Type B pancreatic cell (in vitro differentiated cells): ENCODE data around the gene MESP1. TPM values are rescaled to one million over a fixed set of nuclear protein-coding genes. Genes with fewer than 3 reads are reported as not detected.

Experiments
- DNase-seq: peaks from one replicate; pipeline ENCODE4 v3.0.0; 2021; ENCODE audit warnings: mixed read lengths; ENCODE audit not compliant: unreplicated experiment; ENCODE audit errors: extremely low spot score
- H3K27ac Mint-ChIP-seq: 2 replicates; pipeline ENCODE4 v1.8.0; 2021; ENCODE audit warnings: mild to moderate bottlenecking, mixed read lengths
- H3K27me3 Mint-ChIP-seq: 2 replicates; pipeline ENCODE4 v1.8.0; 2021; ENCODE audit warnings: mixed read lengths
- H3K36me3 Mint-ChIP-seq: 2 replicates; pipeline ENCODE4 v1.8.0; 2021; ENCODE audit warnings: mixed read lengths
- H3K4me1 Mint-ChIP-seq: one replicate; pipeline ENCODE4 v1.8.0; 2021; ENCODE audit warnings: mixed read lengths; ENCODE audit not compliant: unreplicated experiment
- H3K4me3 Mint-ChIP-seq: 2 replicates; pipeline ENCODE4 v1.8.0; 2021; ENCODE audit warnings: mild to moderate bottlenecking, mixed read lengths
- H3K9me3 Mint-ChIP-seq: 2 replicates; pipeline ENCODE4 v1.8.0; 2021; ENCODE audit warnings: mixed read lengths
- CTCF ChIP-seq: fragments of 200-600 bp; sonication (generic); conservative IDR thresholded peaks from 2 replicates; pipeline ENCODE4 v1.5.0; 2021; ENCODE audit warnings: antibody characterized with exemption, mild to moderate bottlenecking
- total RNA-seq: library from RNA; stranded (reverse); gene quantifications from 2 replicates; pipeline ENCODE4 v1.2.1, GENCODE V29; 2021; ENCODE audit warnings: low replicate concordance

MESP1 gene
- total RNA-seq, 1 donor from 2014 or later, result 2.1 TPM

GRCh38 chr15:89787944-89788343 is 36.9 kb upstream of the MESP1 start:
- H3K27ac Mint-ChIP-seq, result no peak overlapping the region
- H3K27me3 Mint-ChIP-seq, result no peaks in the 10 kb centered on the region
- H3K36me3 Mint-ChIP-seq, result no peaks in the 10 kb centered on the region
- peaks cover 7% of the 10 kb centered on the region for H3K4me1 Mint-ChIP-seq
- no peak for DNase-seq
- no peak for TF ChIP-seq CTCF
- no peak overlapping the region for H3K4me3 Mint-ChIP-seq
- peaks cover 6% of the 10 kb centered on the region for H3K9me3 Mint-ChIP-seq

DNA sequence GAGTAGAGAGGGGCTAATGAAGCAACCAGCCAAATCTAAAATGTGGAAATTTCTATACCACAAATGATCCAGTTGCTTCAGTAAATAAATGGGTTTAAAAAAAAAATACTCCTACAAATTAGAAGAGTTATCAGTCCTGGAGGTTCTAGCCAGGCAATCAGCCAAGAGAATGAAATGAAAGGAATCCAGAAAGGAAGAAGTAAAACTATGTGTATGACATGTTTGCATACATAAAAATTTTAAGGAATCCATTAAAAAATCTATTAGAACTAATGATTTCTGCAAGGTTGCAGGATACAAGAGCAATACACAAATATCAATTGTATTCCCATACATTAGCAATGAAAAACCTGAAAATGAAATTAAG is 34.7 kb upstream of the MESP1 start:
- TF ChIP-seq CTCF, result no peak
- DNase-seq, result no peak
- H3K4me1 Mint-ChIP-seq, result peaks cover 8% of the 10 kb centered on the region
- peak overlapping the region; percentile 18 for H3K27ac Mint-ChIP-seq
- no peak overlapping the region for H3K4me3 Mint-ChIP-seq
- no peaks in the 10 kb centered on the region for H3K27me3 Mint-ChIP-seq
- no peaks in the 10 kb centered on the region for H3K36me3 Mint-ChIP-seq
- H3K9me3 Mint-ChIP-seq, result peaks cover 6% of the 10 kb centered on the region

DNA sequence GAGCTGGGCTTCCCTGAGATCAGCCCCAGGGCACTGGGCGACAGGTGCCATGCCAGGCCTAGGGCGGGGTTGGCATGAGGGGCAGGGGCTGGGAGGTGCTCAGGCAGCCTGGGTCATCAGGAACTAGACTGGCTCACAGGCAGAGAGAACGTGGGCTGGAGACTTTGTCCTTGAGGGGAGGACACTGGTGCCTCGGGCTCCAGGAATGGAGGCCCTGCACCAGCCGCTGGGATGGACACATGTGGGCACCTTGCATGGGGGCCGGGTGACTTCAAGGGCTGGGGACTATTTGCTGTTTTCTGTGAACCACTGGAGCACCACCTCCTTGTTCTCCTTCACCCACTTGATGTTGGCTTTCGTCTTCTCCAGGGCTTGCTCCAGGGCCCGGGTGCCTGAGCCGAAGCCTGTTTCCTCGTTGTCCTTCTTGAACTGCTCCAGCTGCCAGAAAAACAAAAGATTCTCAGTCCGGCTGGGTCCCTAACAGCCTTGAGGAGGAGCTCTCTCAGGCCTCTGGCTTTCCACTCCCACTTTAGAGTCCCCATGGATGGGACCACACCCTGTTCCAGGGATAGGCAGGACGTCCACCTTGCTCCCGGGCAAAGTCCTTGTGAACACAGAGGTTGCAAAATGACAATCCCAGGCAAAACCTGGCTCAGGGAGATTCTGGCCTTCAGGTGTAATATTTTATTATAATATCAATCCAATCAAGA is 34.2 kb upstream of the MESP1 start:
- Mint-ChIP-seq H3K36me3 (no peaks in the 10 kb centered on the region), H3K27ac (peak overlapping the region; percentile 18)

DNA sequence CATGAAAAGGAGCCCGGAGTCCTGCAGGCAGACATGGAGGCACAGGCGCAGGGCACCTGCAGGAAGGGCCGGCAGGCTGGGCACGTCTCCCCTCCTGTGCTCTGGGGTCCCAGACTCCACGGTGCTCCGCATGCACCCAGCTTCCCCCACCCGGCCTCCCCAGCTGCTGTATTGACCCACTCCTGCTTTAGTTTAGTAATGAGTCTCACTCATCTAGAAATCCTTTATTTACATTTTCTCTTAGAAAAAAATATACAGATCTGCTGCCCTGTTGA is 33.6 kb upstream of the MESP1 start:
- no peak for DNase-seq
- Mint-ChIP-seq H3K4me1 (peaks cover 8% of the 10 kb centered on the region), H3K9me3 (peaks cover 6% of the 10 kb centered on the region), H3K27ac (no peak overlapping the region), H3K4me3 (no peak overlapping the region), H3K27me3 (no peaks in the 10 kb centered on the region), H3K36me3 (no peaks in the 10 kb centered on the region)
- TF ChIP-seq CTCF, result no peak

More for the DNA sequence above, 34.2 kb upstream of the MESP1 start:
- Mint-ChIP-seq H3K27me3 (no peaks in the 10 kb centered on the region), H3K4me1 (peaks cover 8% of the 10 kb centered on the region), H3K4me3 (no peak overlapping the region), H3K9me3 (peaks cover 6% of the 10 kb centered on the region)
- DNase-seq, result no peak
- TF ChIP-seq CTCF, result no peak

DNA sequence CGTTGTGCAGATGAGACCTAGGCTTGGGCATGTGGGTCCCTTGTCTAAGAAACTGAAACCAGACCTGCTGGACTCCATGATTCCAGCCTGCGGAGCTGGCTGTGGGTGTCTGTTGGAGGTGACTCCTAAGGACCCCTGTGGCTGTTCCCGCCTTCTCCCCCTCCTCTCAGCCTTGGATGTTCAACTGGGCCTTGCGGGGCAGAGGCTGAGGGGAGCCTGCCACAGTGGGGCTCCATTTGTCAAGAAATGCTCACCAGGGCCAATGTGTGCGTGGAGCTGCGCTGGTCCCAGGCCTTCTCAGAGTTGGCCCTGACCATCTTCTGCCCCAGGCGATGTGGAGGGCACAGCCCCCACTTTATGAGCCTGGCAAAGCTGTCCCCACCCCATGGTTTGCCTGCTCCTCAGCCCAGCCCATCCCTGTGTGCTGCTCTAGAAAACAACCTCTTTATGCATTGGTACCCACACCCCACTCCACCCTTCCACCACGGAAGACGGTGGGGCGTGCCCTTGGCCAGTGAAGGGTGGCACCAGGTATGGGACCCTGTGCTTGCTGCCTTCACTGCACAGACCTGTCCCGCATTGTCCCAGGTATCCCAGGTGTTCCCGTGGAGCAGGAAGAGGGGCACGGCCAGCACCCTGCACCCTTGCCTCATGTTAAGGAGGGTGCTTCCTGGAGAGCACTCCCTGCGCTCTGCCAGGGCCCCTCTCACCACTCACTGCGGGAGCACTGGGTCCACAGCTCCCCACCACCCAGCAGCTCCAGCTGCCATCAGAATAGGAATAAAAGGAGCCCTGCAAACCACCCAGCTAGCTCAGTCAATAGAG is 33.0 kb upstream of the MESP1 start:
- Mint-ChIP-seq H3K4me1 (peaks cover 8% of the 10 kb centered on the region), H3K27ac (no peak overlapping the region)
- TF ChIP-seq CTCF, result no peak

More for the DNA sequence above, 33.0 kb upstream of the MESP1 start:
- H3K27me3 Mint-ChIP-seq, result no peaks in the 10 kb centered on the region
- peaks cover 6% of the 10 kb centered on the region for H3K9me3 Mint-ChIP-seq
- DNase-seq, result no peak
- no peak overlapping the region for H3K4me3 Mint-ChIP-seq
- no peaks in the 10 kb centered on the region for H3K36me3 Mint-ChIP-seq
